ENCODE data around the gene IDUA. TPM values are rescaled to one million over a fixed set of nuclear protein-coding genes. Genes with fewer than 3 reads are reported as not detected.
"Not testable (repeated sequence)": the region's sequence is repeated elsewhere in the genome, so short reads cannot be mapped to it uniquely, and the experiment has no call there.

The IDUA gene
- total RNA-seq, 4 donors from 2014 or later = 11.0 to 33.1 (median 19.7) TPM

- Histone ChIP-seq H3K4me1 (peaks cover 43% of the 10 kb centered on the region), H3K27ac (no peak overlapping the region), H3K36me3 (no peaks in the 10 kb centered on the region), H3K4me3 (no peak overlapping the region), H3K27me3 (peaks cover 66% of the 10 kb centered on the region), H3K9me3 (no peaks in the 10 kb centered on the region)
- WGBS = 61% methylated on average over 9 of the region's 9 CpGs
- TF ChIP-seq, protein P1, sequence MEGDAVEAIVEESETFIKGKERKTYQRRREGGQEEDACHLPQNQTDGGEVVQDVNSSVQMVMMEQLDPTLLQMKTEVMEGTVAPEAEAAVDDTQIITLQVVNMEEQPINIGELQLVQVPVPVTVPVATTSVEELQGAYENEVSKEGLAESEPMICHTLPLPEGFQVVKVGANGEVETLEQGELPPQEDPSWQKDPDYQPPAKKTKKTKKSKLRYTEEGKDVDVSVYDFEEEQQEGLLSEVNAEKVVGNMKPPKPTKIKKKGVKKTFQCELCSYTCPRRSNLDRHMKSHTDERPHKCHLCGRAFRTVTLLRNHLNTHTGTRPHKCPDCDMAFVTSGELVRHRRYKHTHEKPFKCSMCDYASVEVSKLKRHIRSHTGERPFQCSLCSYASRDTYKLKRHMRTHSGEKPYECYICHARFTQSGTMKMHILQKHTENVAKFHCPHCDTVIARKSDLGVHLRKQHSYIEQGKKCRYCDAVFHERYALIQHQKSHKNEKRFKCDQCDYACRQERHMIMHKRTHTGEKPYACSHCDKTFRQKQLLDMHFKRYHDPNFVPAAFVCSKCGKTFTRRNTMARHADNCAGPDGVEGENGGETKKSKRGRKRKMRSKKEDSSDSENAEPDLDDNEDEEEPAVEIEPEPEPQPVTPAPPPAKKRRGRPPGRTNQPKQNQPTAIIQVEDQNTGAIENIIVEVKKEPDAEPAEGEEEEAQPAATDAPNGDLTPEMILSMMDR (IDR thresholded peaks at IDR 0.05) = no peak
- TF ChIP-seq POLR2A (IDR thresholded peaks at IDR 0.05) (no peak), EP300 (IDR thresholded peaks at IDR 0.05) (no peak)
- peak; percentile 35 to 55 for DNase-seq (ENCODE audit: low spot score in 2 of 2)
These were observed 64.6 kb downstream of the IDUA start for GRCh38 chr4:1051472-1051871.

DNA sequence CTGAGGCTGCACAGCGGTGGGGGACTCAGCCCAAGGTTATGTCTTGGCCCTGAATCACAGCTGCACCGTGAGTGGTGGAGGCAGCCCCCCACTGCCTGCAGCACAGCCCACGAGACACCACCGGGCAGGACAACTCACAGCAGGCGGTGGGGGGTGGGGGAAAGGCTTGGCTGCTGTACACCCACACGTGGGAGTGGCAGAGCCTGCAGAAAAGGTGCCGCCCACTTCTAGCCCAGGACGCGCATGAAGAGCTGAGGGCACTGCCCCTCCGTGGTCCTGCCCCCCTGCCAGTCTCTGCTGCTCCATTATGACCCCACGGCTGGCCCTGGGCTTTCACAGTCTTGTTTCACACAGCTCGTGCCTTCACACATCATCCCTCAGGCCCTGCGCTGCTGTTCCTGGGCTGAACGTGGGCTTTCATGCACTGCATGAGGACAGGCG, 65.4 kb downstream of the IDUA start:
- Histone ChIP-seq H3K4me1 (peaks cover 37% of the 10 kb centered on the region), H3K27me3 (peaks cover 71% of the 10 kb centered on the region), H3K4me3 (no peak overlapping the region), H3K36me3 (no peaks in the 10 kb centered on the region), H3K9me3 (no peaks in the 10 kb centered on the region), H3K27ac (no peak overlapping the region)
- peak; percentile 55 to 74 for DNase-seq (ENCODE audit: low spot score in 2 of 2)
- 50% methylated on average over 11 of the region's 15 CpGs for WGBS
- TF ChIP-seq POLR2A (IDR thresholded peaks at IDR 0.05) = no peak
- TF ChIP-seq EP300 (IDR thresholded peaks at IDR 0.05) = no peak
- no peak for TF ChIP-seq POLR2AphosphoS5 (IDR thresholded peaks at IDR 0.05)
- TF ChIP-seq, protein P1 (IDR thresholded peaks at IDR 0.05) = no peak

DNA sequence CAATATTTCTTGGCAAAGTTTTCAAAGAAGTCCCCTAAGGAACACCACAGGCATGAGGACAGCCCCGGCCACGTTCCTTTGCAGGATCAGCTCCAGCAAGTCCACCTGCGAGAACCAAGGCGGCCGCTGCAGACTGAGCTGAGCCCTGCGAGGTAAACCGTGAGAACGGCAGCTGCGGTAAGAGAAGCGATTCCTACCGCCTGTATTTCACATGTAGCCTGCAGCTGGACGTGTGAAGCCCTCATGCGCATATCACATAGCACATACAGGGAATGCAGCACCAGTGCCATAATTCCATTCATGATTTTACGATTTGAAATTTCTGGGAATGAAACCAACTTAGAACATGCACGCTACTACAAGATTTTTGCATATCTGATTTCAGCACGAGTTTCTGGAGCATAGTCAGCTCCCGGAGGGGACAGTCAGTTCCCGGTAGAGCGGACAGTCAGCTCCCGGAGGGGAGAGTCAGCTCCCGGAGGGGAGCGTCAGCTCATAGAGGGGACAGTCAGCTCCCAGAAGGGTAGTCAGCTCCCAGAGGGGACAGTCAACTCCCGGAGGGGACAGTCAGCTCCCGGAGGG, 66.3 kb downstream of the IDUA start:
- peak overlapping the region; percentile 28 for H3K4me3 ChIP-seq
- H3K27ac ChIP-seq = no peak overlapping the region
- H3K36me3 ChIP-seq = no peaks in the 10 kb centered on the region
- no peak for TF ChIP-seq POLR2AphosphoS5 (IDR thresholded peaks at IDR 0.05)
- H3K4me1 ChIP-seq = peaks cover 36% of the 10 kb centered on the region
- no peaks in the 10 kb centered on the region for H3K9me3 ChIP-seq
- 30% methylated on average over 18 of the region's 24 CpGs for WGBS
- DNase-seq (ENCODE audit: low spot score in 2 of 2) = peak; percentile 59 to 77
- H3K27me3 ChIP-seq = peaks cover 78% of the 10 kb centered on the region

DNA sequence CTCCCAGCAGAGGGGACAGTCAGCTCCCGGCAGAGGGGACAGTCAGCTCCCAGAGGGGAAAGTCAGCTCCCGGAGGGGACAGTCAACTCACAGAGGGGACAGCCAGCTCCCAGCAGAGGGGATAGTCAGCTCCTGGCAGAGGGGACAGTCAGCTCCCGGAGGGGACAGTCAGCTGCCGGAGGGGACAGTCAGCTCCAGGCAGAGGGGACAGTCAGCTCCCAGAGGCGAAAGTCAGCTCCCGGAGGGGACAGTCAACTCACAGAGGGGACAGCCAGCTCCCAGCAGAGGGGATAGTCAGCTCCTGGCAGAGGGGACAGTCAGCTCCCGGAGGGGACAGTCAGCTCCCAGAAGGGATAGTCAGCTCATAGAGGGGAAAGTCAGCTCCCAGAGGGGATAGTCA, 67.0 kb downstream of the IDUA start:
- peak; percentile 26 to 38 for DNase-seq (ENCODE audit: low spot score in 2 of 2)
- H3K9me3 ChIP-seq, H3K36me3 ChIP-seq, H3K27ac ChIP-seq: not testable (repeated sequence)
- WGBS = 31% methylated on average over 6 of the region's 7 CpGs
- Histone ChIP-seq H3K27me3 (peaks cover 79% of the 10 kb centered on the region), H3K4me1 (peaks cover 43% of the 10 kb centered on the region), H3K4me3 (peak overlapping the region; percentile 28)

Other genes with a start within 250 kb of the IDUA start
- under 1 TPM in 2 of 4 donors, not detected in 2; 0.38 to 0.44 TPM for gene CPLX1, start 160.9 kb upstream of the IDUA start, total RNA-seq
- gene GAK, start 54.7 kb upstream of the IDUA start, total RNA-seq = 100 to 1,000 TPM; 108 to 166 (median 132) TPM
- 10 to 100 TPM; 41.1 to 98.3 (median 65.3) TPM for gene TMEM175, start 54.6 kb upstream of the IDUA start, total RNA-seq
- gene DGKQ, start 13.5 kb upstream of the IDUA start, total RNA-seq = 10 to 100 TPM; 19.5 to 27.6 (median 23.8) TPM
- gene SLC26A1, start 6.4 kb downstream of the IDUA start, total RNA-seq = under 1 TPM in 1 of 4 donors, not detected in 3; 0.30 TPM
- 10 to 100 TPM in 3 of 4 donors, 1 to 10 TPM in 1; 9.0 to 19.9 (median 12.0) TPM for gene FGFRL1, start 24.6 kb downstream of the IDUA start, total RNA-seq
- gene RNF212, start 126.5 kb downstream of the IDUA start, total RNA-seq = 10 to 100 TPM in 1 of 4 donors, 1 to 10 TPM in 3; 2.4 to 16.5 (median 4.4) TPM
- gene SPON2, start 185.5 kb downstream of the IDUA start, total RNA-seq = 10 to 100 TPM; 22.5 to 52.3 (median 31.8) TPM